ENCODE data around the gene HSD17B3. TPM values are rescaled to one million over a fixed set of nuclear protein-coding genes. Genes with fewer than 3 reads are reported as not detected.
"Not testable (repeated sequence)": the region's sequence is repeated elsewhere in the genome, so short reads cannot be mapped to it uniquely, and the experiment has no call there.

HSD17B3 gene
- total and polyA plus RNA-seq, 2 of the 13 experiments (the other 11 are each of a cell fraction or from before 2014, with no cell fraction given) = 0.12 TPM; not detected in 1

GRCh38 chr9:96189995-96190394 is 112.0 kb downstream of the HSD17B3 start:
- Histone ChIP-seq H2AFZ (ENCODE audit: low read length) (no peak overlapping the region), H3K27ac (ENCODE audit: extremely low read length, insufficient read depth, low read length) (no peak overlapping the region), H3K4me1 (ENCODE audit: insufficient read depth, low read length) (no peaks in the 10 kb centered on the region), H3K9ac (ENCODE audit: insufficient read depth, low read depth, low read length) (no peak overlapping the region), H3K36me3 (replicated peaks in 1 of 2; ENCODE audit: control insufficient read depth in 1 of 2, insufficient read depth in 2 of 2, low read length in 2 of 2) (no peaks in the 10 kb centered on the region), H3K79me2 (ENCODE audit: insufficient read depth, low read length) (no peaks in the 10 kb centered on the region), H4K20me1 (ENCODE audit: insufficient read depth, low read length) (no peaks in the 10 kb centered on the region), H3K4me2 (ENCODE audit: low read depth, low read length) (no peak overlapping the region), H3K27me3 (ENCODE audit: control insufficient read depth in 1 of 2, insufficient read depth in 2 of 2, low read length in 2 of 2) (peaks cover 0 to 3% of the 10 kb centered on the region in 2 experiments; a peak in 1 of 5 replicates), H3K4me3 (replicated peaks in 1 of 3; ENCODE audit: insufficient read depth in 1 of 3, low read depth in 2 of 3, low read length in 3 of 3) (no peak overlapping the region), H3K9me3 (ENCODE audit: low read length) (peaks cover 8% of the 10 kb centered on the region)
- no peak for DNase-seq (ENCODE audit: low spot score)
- FAIRE-seq = no peak
- in situ Hi-C loops (cut with HindIII; ENCODE audit: extremely low pct_ligation_motif_present, low pct_unique_long_range_greater_than_20kb) (no loop called here), intact Hi-C loops (cut with micrococcal nuclease; ENCODE audit: unreplicated experiment) (no loop called here)
- TF ChIP-seq ZNF292 (CRISPR knock-in tag; IDR thresholded peaks at IDR 0.05; ENCODE audit: borderline replicate concordance, low read depth) (no peak), MAX (IDR thresholded peaks at IDR 0.05) (no peak), NFYC (CRISPR knock-in tag; IDR thresholded peaks at IDR 0.05) (no peak), ZNF331 (CRISPR knock-in tag; IDR thresholded peaks at IDR 0.05) (peak; percentile 99), ZNF20 (CRISPR knock-in tag; IDR thresholded peaks at IDR 0.05) (no peak)
- POLR2A ChIA-PET = no interaction called here
- no TSS peak for BruUV-seq (replicated peaks)
- ATAC-seq = no peak
- WGBS (ENCODE audit: low lambda C conversion rate) = 0% methylated on average over 2 of the region's 2 CpGs
- CTCF ChIA-PET (ENCODE audit: low intra/inter-chr PET ratio, low total read pairs) = no interaction called here

GRCh38 chr9:96189581-96189980 is 112.4 kb downstream of the HSD17B3 start:
- H3K9ac ChIP-seq (ENCODE audit: insufficient read depth, low read depth, low read length); H4K20me1 ChIP-seq (ENCODE audit: insufficient read depth, low read length); H3K27me3 ChIP-seq (ENCODE audit: control insufficient read depth in 1 of 2, insufficient read depth in 2 of 2, low read length in 2 of 2); FAIRE-seq; H3K9me3 ChIP-seq (ENCODE audit: low read length); H3K4me1 ChIP-seq (ENCODE audit: insufficient read depth, low read length); BruUV-seq (replicated peaks); POLR2A ChIA-PET; H2AFZ ChIP-seq (ENCODE audit: low read length); H3K4me2 ChIP-seq (ENCODE audit: low read depth, low read length); DNase-seq (ENCODE audit: low spot score); H3K79me2 ChIP-seq (ENCODE audit: insufficient read depth, low read length); H3K4me3 ChIP-seq (replicated peaks in 1 of 3; ENCODE audit: insufficient read depth in 1 of 3, low read depth in 2 of 3, low read length in 3 of 3); CTCF ChIA-PET (ENCODE audit: low intra/inter-chr PET ratio, low total read pairs); ATAC-seq; H3K27ac ChIP-seq (ENCODE audit: extremely low read length, insufficient read depth, low read length); in situ Hi-C loops (cut with HindIII; ENCODE audit: extremely low pct_ligation_motif_present, low pct_unique_long_range_greater_than_20kb); H3K36me3 ChIP-seq (replicated peaks in 1 of 2; ENCODE audit: control insufficient read depth in 1 of 2, insufficient read depth in 2 of 2, low read length in 2 of 2); intact Hi-C loops (cut with micrococcal nuclease; ENCODE audit: unreplicated experiment): not testable (repeated sequence)
- 0% methylated on average over 2 of the region's 2 CpGs for WGBS (ENCODE audit: low lambda C conversion rate)

Measured in HepG2 (cell line).